CD4-positive, alpha-beta T cell treated with Interleukin-2 at 100 ng/mL for 4 hours (primary cell): ENCODE data around the gene TUBB3.

ENCODE experiments used
- DNase-seq: peaks from one replicate; pipeline ENCODE4 v3.0.0-alpha.2; 2020; ENCODE audit warnings: low spot score

The TUBB3 gene

GRCh38 chr16:89938175-89938885, 15.2 kb downstream of the TUBB3 start:
- DNase-seq = no peak

GRCh38 chr16:89944773-89945172, 21.6 kb downstream of the TUBB3 start:
- DNase-seq = no peak

- no peak for DNase-seq
Measured at GRCh38 chr16:89945654-89946053, 22.5 kb downstream of the TUBB3 start.

GRCh38 chr16:89946515-89946914, 23.4 kb downstream of the TUBB3 start:
- no peak for DNase-seq

GRCh38 chr16:89949121-89949742, 26.1 kb downstream of the TUBB3 start:
- no peak for DNase-seq

- DNase-seq = no peak
Measured at GRCh38 chr16:89949756-89950155, 26.6 kb downstream of the TUBB3 start.

GRCh38 chr16:89951509-89951908, 28.4 kb downstream of the TUBB3 start:
- DNase-seq = no peak

GRCh38 chr16:89952049-89952448, 28.9 kb downstream of the TUBB3 start:
- no peak for DNase-seq

GRCh38 chr16:89952551-89952950, 29.4 kb downstream of the TUBB3 start:
- no peak for DNase-seq

- no peak for DNase-seq
Measured at GRCh38 chr16:89953671-89954406, 30.7 kb downstream of the TUBB3 start.

GRCh38 chr16:89954462-89954861, 31.3 kb downstream of the TUBB3 start:
- no peak for DNase-seq

- no peak for DNase-seq
Measured at GRCh38 chr16:89955001-89955685, 32.0 kb downstream of the TUBB3 start.

- no peak for DNase-seq
Measured at GRCh38 chr16:89956505-89957215, 33.5 kb downstream of the TUBB3 start.

- DNase-seq = no peak
Measured at GRCh38 chr16:89957216-89957785, 34.2 kb downstream of the TUBB3 start.

- no peak for DNase-seq
Measured at GRCh38 chr16:89958068-89958467, 34.9 kb downstream of the TUBB3 start.

GRCh38 chr16:89958596-89958995, 35.5 kb downstream of the TUBB3 start:
- DNase-seq = no peak

GRCh38 chr16:89960966-89961365, 37.8 kb downstream of the TUBB3 start:
- DNase-seq = no peak

- no peak for DNase-seq
Measured at GRCh38 chr16:89961920-89962319, 38.8 kb downstream of the TUBB3 start.

GRCh38 chr16:89962754-89963498, 39.8 kb downstream of the TUBB3 start:
- no peak for DNase-seq

- no peak for DNase-seq
Measured at GRCh38 chr16:89964201-89964600, 41.1 kb downstream of the TUBB3 start.
